GM18861 (cell line): ENCODE data around the gene CLSTN2.

Experiments used
- ATAC-seq: cut with Tn5 transposase; IDR thresholded peaks from one replicate; pipeline ENCODE4 v1.9.1; 2021; ENCODE audit not compliant: unreplicated experiment

CLSTN2 gene

GRCh38 chr3:140178482-140178881 lies 243.5 kb downstream of the CLSTN2 start:
- no peak for ATAC-seq

GRCh38 chr3:140180603-140181002 lies 245.6 kb downstream of the CLSTN2 start:
- ATAC-seq, result no peak

GRCh38 chr3:140185375-140185774 lies 250.4 kb downstream of the CLSTN2 start:
- ATAC-seq, result no peak

GRCh38 chr3:140186421-140186920 lies 251.5 kb downstream of the CLSTN2 start:
- ATAC-seq, result no peak

- no peak for ATAC-seq
Observed at GRCh38 chr3:140187028-140187427, 252.0 kb downstream of the CLSTN2 start.

- no peak for ATAC-seq
Observed at GRCh38 chr3:140187656-140188221, 252.8 kb downstream of the CLSTN2 start.

- no peak for ATAC-seq
Observed at GRCh38 chr3:140188285-140188684, 253.3 kb downstream of the CLSTN2 start.

GRCh38 chr3:140189267-140189666 lies 254.3 kb downstream of the CLSTN2 start:
- ATAC-seq, result no peak

GRCh38 chr3:140189976-140190375 lies 255.0 kb downstream of the CLSTN2 start:
- no peak for ATAC-seq

- ATAC-seq, result no peak
Observed at GRCh38 chr3:140196970-140197369, 262.0 kb downstream of the CLSTN2 start.

GRCh38 chr3:140198242-140198641 lies 263.3 kb downstream of the CLSTN2 start:
- ATAC-seq, result no peak

GRCh38 chr3:140199008-140199407 lies 264.0 kb downstream of the CLSTN2 start:
- ATAC-seq, result no peak

GRCh38 chr3:140199743-140200142 lies 264.8 kb downstream of the CLSTN2 start:
- no peak for ATAC-seq

- no peak for ATAC-seq
Observed at GRCh38 chr3:140203510-140203909, 268.5 kb downstream of the CLSTN2 start.

- no peak for ATAC-seq
Observed at GRCh38 chr3:140204271-140204984, 269.4 kb downstream of the CLSTN2 start.

- no peak for ATAC-seq
Observed at GRCh38 chr3:140205598-140205997, 270.6 kb downstream of the CLSTN2 start.

- no peak for ATAC-seq
Observed at GRCh38 chr3:140206196-140207040, 271.4 kb downstream of the CLSTN2 start.

- no peak for ATAC-seq
Observed at GRCh38 chr3:140207541-140207940, 272.6 kb downstream of the CLSTN2 start.

GRCh38 chr3:140216249-140216648 lies 281.3 kb downstream of the CLSTN2 start:
- no peak for ATAC-seq

- no peak for ATAC-seq
Observed at GRCh38 chr3:140219291-140219690, 284.3 kb downstream of the CLSTN2 start.

GRCh38 chr3:140219923-140220452 lies 285.0 kb downstream of the CLSTN2 start:
- ATAC-seq, result no peak
